T-cell (primary cell): ENCODE results near the gene SMIM8. TPM values are rescaled to one million over a fixed set of nuclear protein-coding genes. Genes with fewer than 3 reads are reported as not detected.

ENCODE experiments used
- ATAC-seq, 4 experiments: fragments of 200-7000 bp in 3 of 4; fragments of 150-1000 bp in 1 of 4; cut with Tn5 transposase; replicated peaks in 1 of 4; 1 replicate in 3 of 4; 2 replicates in 1 of 4; pipeline ENCODE4 v1.10.0; 2021; ENCODE audit warnings: moderate library complexity in 3 of 4, mild to moderate bottlenecking in 2 of 4, moderate number of reproducible peaks in 1 of 4
- CTCF ChIA-PET, 2 donors: fragments of 300-600 bp; sonication (Branson Sonifier 250); formaldehyde crosslinking; loops; one replicate each; lab custom pipeline; 2022; ENCODE audit warnings: antibody characterized with exemption in 2 of 2; lab: Charles Lee
- POLR2A ChIA-PET, 2 donors: fragments of 300-600 bp; sonication (Branson Sonifier 250); formaldehyde crosslinking; loops; one replicate each; lab custom pipeline; 2022; ENCODE audit warnings: antibody characterized with exemption in 2 of 2; lab: Charles Lee
- DNase-seq, 35 experiments: peaks; one replicate each; pipeline versions ENCODE4 v3.0.0 to v3.0.0-alpha.2; 2013 to 2023
- H3K27ac ChIP-seq: one replicate; pipeline ENCODE4 v1.5.1; 2013; ENCODE audit warnings: low read length
- H3K27me3 ChIP-seq, 2 experiments: replicated peaks in 1 of 2; 1 replicate in 1 of 2; 2 replicates in 1 of 2; pipeline versions ENCODE4 v1.6.1 to v1.7.0; 2013; ENCODE audit warnings: low read length in 1 of 2, mixed read lengths in 1 of 2; ENCODE audit not compliant: control insufficient read depth in 2 of 2, insufficient read depth in 2 of 2; ENCODE audit errors: extremely low read depth in 1 of 2
- H3K36me3 ChIP-seq, 2 donors: 1 replicate in 1 of 2; 2 replicates in 1 of 2; pipeline versions ENCODE4 v1.6.1 to v1.7.0; 2013; ENCODE audit warnings: low read length in 1 of 2; ENCODE audit not compliant: control insufficient read depth in 2 of 2, insufficient read depth in 1 of 2; ENCODE audit errors: extremely low read depth in 1 of 2
- H3K4me1 ChIP-seq, 2 experiments: 1 replicate in 1 of 2; 2 replicates in 1 of 2; pipeline versions ENCODE4 v1.6.1 to v1.7.0; 2013; ENCODE audit warnings: low read length in 2 of 2, mixed read lengths in 1 of 2; ENCODE audit not compliant: insufficient read depth in 2 of 2, control insufficient read depth in 1 of 2; ENCODE audit errors: extremely low read depth in 1 of 2
- H3K4me3 ChIP-seq, 2 donors: 1 replicate in 1 of 2; 2 replicates in 1 of 2; pipeline versions ENCODE4 v1.5.1 to v1.7.0; 2013; ENCODE audit warnings: mild to moderate bottlenecking in 2 of 2, low read length in 1 of 2, moderate library complexity in 1 of 2; ENCODE audit not compliant: control insufficient read depth in 1 of 2; ENCODE audit errors: extremely low read depth in 1 of 2
- H3K9me3 ChIP-seq: 2 replicates; pipeline ENCODE4 v1.7.0; 2013
- H3K27ac Mint-ChIP-seq, 2 donors: one replicate each; pipeline ENCODE4 v1.8.0; 2020 to 2021; ENCODE audit warnings: mild to moderate bottlenecking in 2 of 2, mixed read lengths in 2 of 2
- H3K27me3 Mint-ChIP-seq, 2 donors: one replicate each; pipeline ENCODE4 v1.8.0; 2021 to 2022; ENCODE audit warnings: mixed read lengths in 2 of 2
- H3K36me3 Mint-ChIP-seq: one replicate; pipeline ENCODE4 v1.8.0; 2021; ENCODE audit warnings: mixed read lengths
- H3K4me1 Mint-ChIP-seq, 3 donors: one replicate each; pipeline ENCODE4 v1.8.0; 2020 to 2022; ENCODE audit warnings: mixed read lengths in 3 of 3, mild to moderate bottlenecking in 1 of 3
- H3K4me3 Mint-ChIP-seq, 3 donors: one replicate each; pipeline ENCODE4 v1.8.0; 2020 to 2022; ENCODE audit warnings: mild to moderate bottlenecking in 3 of 3, mixed read lengths in 3 of 3, moderate library complexity in 3 of 3
- H3K9me3 Mint-ChIP-seq, 3 donors: one replicate each; pipeline ENCODE4 v1.8.0; 2020 to 2022; ENCODE audit warnings: mixed read lengths in 3 of 3
- WGBS: methylation state at CpG from one replicate; pipeline ENCODE4 v1.1.5; 2013; ENCODE audit warnings: missing lambda C conversion rate; ENCODE audit not compliant: insufficient coverage; 5-methylcytosine and 5-hydroxymethylcytosine counted together
- total RNA-seq, 35 experiments: library from RNA in 6 of 35; stranded (reverse) in 6 of 35; fragments of 120-200 nt in 1 of 35; gene quantifications; one replicate each; pipeline versions ENCODE4 v1.2.1 to v1.2.4 and lab custom pipeline; 2013 to 2026

SMIM8 gene
- total RNA-seq, 5 donors from 2014 or later (not counting 1 experiment from before 2014, with no cell fraction given) = 8.6 to 12.4 (median 11.0) TPM

GRCh38 chr6:87340230-87340629 lies 17.8 kb downstream of the SMIM8 start:
- H3K4me1 Mint-ChIP-seq = peaks cover 0 to 21% (median 4%) of the 10 kb centered on the region in 3 donors
- H3K27me3 Mint-ChIP-seq = no peaks in the 10 kb centered on the region
- ATAC-seq (no peak), DNase-seq (no peak)
- peaks cover 24% of the 10 kb centered on the region for H3K36me3 Mint-ChIP-seq
- Histone ChIP-seq H3K27ac (no peak overlapping the region), H3K36me3 (no peaks in the 10 kb centered on the region), H3K4me3 (no peak overlapping the region), H3K27me3 (no peaks in the 10 kb centered on the region), H3K4me1 (no peaks in the 10 kb centered on the region), H3K9me3 (no peaks in the 10 kb centered on the region)
- ChIA-PET POLR2A (interaction anchor here in 1 of 2 donors (0.6 kb wide), 2 partner anchors 96 to 279 kb away, joined by 3 read pairs; no protein-coding TSS in a partner anchor), CTCF (interaction anchor here (0.6 to 0.7 kb wide), 3 partner anchors 186 to 427 kb away, joined by 3 to 4 read pairs (median 3); no protein-coding TSS in a partner anchor)
- no peak overlapping the region for H3K4me3 Mint-ChIP-seq
- WGBS = 100% methylated on average over 1 of the region's 4 CpGs
- H3K27ac Mint-ChIP-seq = no peak overlapping the region
- no peaks in the 10 kb centered on the region for H3K9me3 Mint-ChIP-seq

GRCh38 chr6:87341158-87341557 lies 18.8 kb downstream of the SMIM8 start:
- H3K9me3 Mint-ChIP-seq = no peaks in the 10 kb centered on the region
- DNase-seq (no peak), ATAC-seq (no peak)
- Histone ChIP-seq H3K36me3 (no peaks in the 10 kb centered on the region), H3K27me3 (no peaks in the 10 kb centered on the region), H3K27ac (no peak overlapping the region), H3K4me3 (no peak overlapping the region), H3K9me3 (no peaks in the 10 kb centered on the region), H3K4me1 (no peaks in the 10 kb centered on the region)
- H3K36me3 Mint-ChIP-seq = peaks cover 25% of the 10 kb centered on the region
- H3K27me3 Mint-ChIP-seq = no peaks in the 10 kb centered on the region
- CTCF ChIA-PET = interaction anchor here in 1 of 2 donors (0.5 to 0.7 kb wide), 3 partner anchors 19 to 1969 kb away, joined by 3 to 5 read pairs (median 5); no protein-coding TSS in a partner anchor
- POLR2A ChIA-PET = no interaction called here
- 100% methylated on average over 1 of the region's 2 CpGs for WGBS
- peaks cover 0 to 19% (median 3%) of the 10 kb centered on the region in 3 donors for H3K4me1 Mint-ChIP-seq
- H3K27ac Mint-ChIP-seq = no peak overlapping the region
- no peak overlapping the region for H3K4me3 Mint-ChIP-seq

GRCh38 chr6:87341899-87342298 lies 19.5 kb downstream of the SMIM8 start:
- WGBS = 100% methylated on average over 1 of the region's 1 CpG
- Histone ChIP-seq H3K4me1 (no peaks in the 10 kb centered on the region), H3K4me3 (no peak overlapping the region), H3K36me3 (no peaks in the 10 kb centered on the region), H3K27me3 (no peaks in the 10 kb centered on the region), H3K27ac (no peak overlapping the region), H3K9me3 (no peaks in the 10 kb centered on the region)
- ChIA-PET POLR2A (no interaction called here), CTCF (interaction anchor here in 1 of 2 donors (0.7 to 1.2 kb wide), 3 partner anchors 20 to 668 kb away, joined by 3 read pairs; partner anchors contain the start of gene SMIM8)
- no peaks in the 10 kb centered on the region for H3K27me3 Mint-ChIP-seq
- ATAC-seq (no peak), DNase-seq (no peak)
- H3K4me1 Mint-ChIP-seq = peaks cover 0 to 15% (median 0%) of the 10 kb centered on the region in 3 donors
- no peak overlapping the region for H3K4me3 Mint-ChIP-seq
- H3K9me3 Mint-ChIP-seq = no peaks in the 10 kb centered on the region
- peaks cover 24% of the 10 kb centered on the region for H3K36me3 Mint-ChIP-seq
- no peak overlapping the region for H3K27ac Mint-ChIP-seq

GRCh38 chr6:87342829-87343228 lies 20.4 kb downstream of the SMIM8 start:
- Histone ChIP-seq H3K27ac (no peak overlapping the region), H3K27me3 (no peaks in the 10 kb centered on the region), H3K4me3 (no peak overlapping the region), H3K9me3 (no peaks in the 10 kb centered on the region), H3K4me1 (no peaks in the 10 kb centered on the region), H3K36me3 (no peaks in the 10 kb centered on the region)
- no peaks in the 10 kb centered on the region for H3K27me3 Mint-ChIP-seq
- DNase-seq (no peak), ATAC-seq (no peak)
- no peaks in the 10 kb centered on the region for H3K9me3 Mint-ChIP-seq
- peaks cover 0 to 15% (median 0%) of the 10 kb centered on the region in 3 donors for H3K4me1 Mint-ChIP-seq
- no peak overlapping the region for H3K4me3 Mint-ChIP-seq
- ChIA-PET CTCF (interaction anchor here in 1 of 2 donors (1.2 kb wide), 1 partner anchor 21 kb away, joined by 3 read pairs; the partner anchor contains the start of gene SMIM8), POLR2A (no interaction called here)
- H3K36me3 Mint-ChIP-seq = peaks cover 26% of the 10 kb centered on the region
- H3K27ac Mint-ChIP-seq = no peak overlapping the region

- no peak within 1 kb of the TSS for H3K4me3 ChIP-seq
- H3K9me3 Mint-ChIP-seq = no peaks in the 10 kb centered on the region
- peaks cover 22% of the 10 kb centered on the region for H3K36me3 Mint-ChIP-seq
- WGBS = 60% methylated on average over 1 of the region's 2 CpGs
- H3K4me3 Mint-ChIP-seq = no peak within 1 kb of the TSS
- POLR2A ChIA-PET = interaction anchor here in 1 of 2 donors (0.6 kb wide), 1 partner anchor 355 kb away, joined by 5 read pairs; no protein-coding TSS in a partner anchor
- no peaks in the 10 kb centered on the region for H3K27me3 ChIP-seq
- CTCF ChIA-PET = interaction anchor here in 1 of 2 donors (0.6 kb wide), 1 partner anchor 258 kb away, joined by 3 read pairs; no protein-coding TSS in a partner anchor
- no peaks in the 10 kb centered on the region for H3K4me1 ChIP-seq
- ATAC-seq = no peak
- no peak within 1 kb of the TSS for H3K27ac Mint-ChIP-seq
- H3K9me3 ChIP-seq = no peaks in the 10 kb centered on the region
- H3K36me3 ChIP-seq = no peaks in the 10 kb centered on the region
- H3K27me3 Mint-ChIP-seq = no peaks in the 10 kb centered on the region
- H3K27ac ChIP-seq = no peak within 1 kb of the TSS
- peaks cover 0 to 11% (median 0%) of the 10 kb centered on the region in 3 donors for H3K4me1 Mint-ChIP-seq
- no peak for DNase-seq
Observed at GRCh38 chr6:87344731-87345130, 22.3 kb downstream of the SMIM8 start, which contains the start of gene C6orf163. Gene C6orf163, plus strand, starts transcription at chr6:87344813. Its CDS starts 287 bp downstream, at chr6:87345100.

- H3K27ac Mint-ChIP-seq = no peak overlapping the region
- Histone ChIP-seq H3K36me3 (no peaks in the 10 kb centered on the region), H3K4me1 (no peaks in the 10 kb centered on the region), H3K27ac (no peak overlapping the region), H3K27me3 (no peaks in the 10 kb centered on the region), H3K4me3 (no peak overlapping the region), H3K9me3 (no peaks in the 10 kb centered on the region)
- no peaks in the 10 kb centered on the region for H3K27me3 Mint-ChIP-seq
- POLR2A ChIA-PET = no interaction called here
- H3K4me3 Mint-ChIP-seq = no peak overlapping the region
- WGBS = 83% methylated on average over 2 of the region's 3 CpGs
- CTCF ChIA-PET = no interaction called here
- ATAC-seq (no peak), DNase-seq (no peak)
- no peaks in the 10 kb centered on the region for H3K9me3 Mint-ChIP-seq
- peaks cover 17% of the 10 kb centered on the region for H3K36me3 Mint-ChIP-seq
- H3K4me1 Mint-ChIP-seq = peaks cover 0 to 6% (median 0%) of the 10 kb centered on the region in 3 donors
Observed at GRCh38 chr6:87346700-87347099, 24.3 kb downstream of the SMIM8 start.
